Stimulated activated CD4-positive, alpha-beta T cell treated with anti-CD3 and anti-CD28 coated beads, TNF-alpha, amount 100 ng/mL, for 4 hours (primary cell): ENCODE measurements around the gene ATP9B.

Source experiments
- DNase-seq, 3 experiments: peaks; one replicate each; pipeline ENCODE4 v3.0.0-alpha.2; 2020; ENCODE audit warnings: low read depth in 3 of 3

Gene ATP9B

GRCh38 chr18:79199691-79200374 is 130.6 kb downstream of the ATP9B start:
- no peak for DNase-seq

GRCh38 chr18:79200546-79201268 is 131.5 kb downstream of the ATP9B start:
- no peak for DNase-seq

DNA sequence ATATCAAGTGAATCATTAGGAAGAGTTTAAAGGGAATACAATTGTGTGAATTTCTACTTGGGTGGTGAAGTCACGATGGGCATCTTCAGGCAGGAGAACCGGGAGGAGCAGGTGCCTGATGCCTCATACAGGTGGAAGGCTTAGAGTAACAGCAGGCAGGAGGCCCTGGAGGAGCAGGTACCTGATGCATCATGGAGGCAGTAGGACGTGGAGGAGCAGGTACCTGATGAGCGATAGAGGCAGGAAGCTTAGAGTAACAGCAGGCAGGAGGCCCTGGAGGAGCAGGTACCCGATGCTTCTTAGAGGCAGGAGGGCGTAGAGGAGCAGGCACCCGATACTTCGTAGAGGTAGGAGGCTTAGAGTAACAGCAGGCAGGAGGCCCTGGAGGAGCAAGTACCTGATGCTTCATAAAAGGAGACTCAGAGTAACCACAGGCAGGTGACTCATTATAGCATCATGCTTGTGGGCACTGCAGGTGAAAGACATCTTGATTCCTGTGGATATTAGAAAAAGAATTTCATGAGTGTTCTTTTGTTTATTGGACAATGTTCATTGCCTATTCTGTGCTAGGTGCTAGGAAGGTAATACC is 133.9 kb downstream of the ATP9B start:
- peak in 1 of 3 experiments; percentile 9 for DNase-seq

DNA sequence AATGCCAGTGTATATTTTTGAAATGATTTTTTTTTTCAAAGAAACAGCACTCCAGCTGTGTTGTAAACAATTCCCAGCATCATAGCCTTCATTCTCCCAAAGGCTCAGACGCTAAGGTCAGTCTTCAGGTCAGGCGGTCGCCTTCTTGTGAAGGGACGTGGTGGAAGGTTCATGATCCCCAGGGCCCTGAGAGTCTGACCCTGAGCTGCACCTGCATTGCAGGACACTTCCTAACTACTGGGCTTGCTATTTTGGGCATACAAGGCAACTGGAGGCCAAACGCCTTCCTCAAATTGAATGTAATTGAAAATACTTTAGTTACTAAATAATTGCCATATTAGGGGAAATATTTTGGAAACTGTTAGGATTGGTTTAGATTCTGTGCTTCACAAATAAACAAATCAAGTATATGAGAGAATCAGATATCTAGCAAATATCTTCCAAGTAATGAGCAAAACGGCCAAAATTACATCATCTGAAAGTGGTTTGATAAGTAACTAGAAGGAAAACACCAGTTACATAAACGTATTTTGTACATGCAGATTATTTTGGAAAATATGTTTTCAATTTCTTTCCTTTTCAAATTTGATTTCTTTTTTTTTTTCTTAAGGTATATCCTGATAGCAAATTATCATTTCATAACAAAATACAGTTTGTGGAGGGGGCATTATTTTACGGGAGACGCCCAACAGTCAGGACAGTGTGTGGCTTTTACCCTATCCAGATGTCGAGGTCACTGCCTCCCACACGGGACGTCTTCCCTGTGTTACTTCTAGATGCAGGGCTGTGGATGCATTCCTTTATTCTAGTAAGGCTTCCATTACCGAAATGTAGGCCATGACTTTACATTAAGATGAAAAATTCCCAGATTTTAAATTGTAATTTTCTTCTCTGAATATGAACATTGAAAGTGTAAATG is 136.0 kb downstream of the ATP9B start:
- DNase-seq: no peak

GRCh38 chr18:79206444-79206843 is 137.2 kb downstream of the ATP9B start:
- DNase-seq: no peak

DNA sequence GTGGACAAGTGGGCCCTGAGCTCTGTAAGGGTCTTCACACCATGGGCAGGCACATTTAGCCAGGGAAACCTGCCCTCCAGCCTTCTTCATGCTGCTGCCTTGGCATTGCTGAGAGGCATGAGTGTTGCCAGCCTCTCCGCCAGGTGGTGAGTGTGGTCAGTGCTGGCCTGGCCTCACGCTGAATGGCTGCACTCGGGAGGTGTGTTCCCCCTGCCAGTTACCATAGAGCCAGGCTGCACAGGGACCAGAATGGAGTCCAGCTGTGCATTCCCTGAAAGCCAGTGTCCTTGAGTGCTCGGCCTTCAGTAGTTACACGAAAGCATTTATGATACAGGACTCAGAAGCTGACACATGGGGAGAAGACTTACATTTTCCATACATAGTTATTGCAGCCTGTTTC is 139.7 kb downstream of the ATP9B start:
- DNase-seq: no peak

DNA sequence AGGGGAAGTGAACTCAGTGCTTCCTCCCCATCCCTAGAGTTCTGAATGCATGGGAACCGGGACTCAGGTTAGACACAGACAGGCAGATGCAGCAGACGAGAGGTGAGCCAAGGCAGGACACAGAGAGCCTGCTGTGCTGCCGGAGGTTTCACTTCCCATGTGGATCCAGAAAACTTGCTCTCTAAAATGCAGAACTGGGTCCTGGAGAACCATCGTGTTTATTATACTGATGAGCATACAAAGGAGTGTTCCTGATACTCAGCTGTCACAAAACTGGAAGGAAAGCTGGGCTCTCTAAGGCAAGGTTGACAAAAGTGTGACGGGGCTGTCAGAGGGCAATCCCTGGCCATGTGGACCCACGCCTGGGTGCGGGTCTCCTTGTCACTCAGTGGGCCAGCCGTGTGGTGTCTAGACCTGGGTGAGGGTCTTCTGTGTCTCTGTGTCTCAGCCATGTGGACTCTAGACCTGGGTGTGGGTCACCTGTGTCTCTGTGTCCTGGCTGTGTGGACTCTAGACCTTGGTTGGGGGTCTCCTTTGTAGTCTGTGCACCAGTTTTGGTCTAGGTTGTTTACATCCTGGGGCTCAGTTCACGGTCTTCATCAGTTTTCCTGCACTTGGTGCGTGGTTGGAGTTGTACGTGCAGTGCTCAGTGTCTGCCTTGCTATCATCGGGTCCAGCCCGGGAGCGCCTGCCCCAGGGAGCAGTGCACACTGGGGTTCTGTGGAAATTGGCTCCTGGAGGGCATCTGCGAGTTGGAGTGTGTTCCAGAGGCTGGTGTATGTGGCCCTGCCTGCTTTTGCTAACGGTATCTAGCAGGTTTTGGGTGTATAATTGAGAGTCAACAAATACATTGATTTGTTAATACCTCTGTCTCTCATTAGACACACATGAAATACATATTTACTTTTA is 141.1 kb downstream of the ATP9B start:
- DNase-seq: no peak

DNA sequence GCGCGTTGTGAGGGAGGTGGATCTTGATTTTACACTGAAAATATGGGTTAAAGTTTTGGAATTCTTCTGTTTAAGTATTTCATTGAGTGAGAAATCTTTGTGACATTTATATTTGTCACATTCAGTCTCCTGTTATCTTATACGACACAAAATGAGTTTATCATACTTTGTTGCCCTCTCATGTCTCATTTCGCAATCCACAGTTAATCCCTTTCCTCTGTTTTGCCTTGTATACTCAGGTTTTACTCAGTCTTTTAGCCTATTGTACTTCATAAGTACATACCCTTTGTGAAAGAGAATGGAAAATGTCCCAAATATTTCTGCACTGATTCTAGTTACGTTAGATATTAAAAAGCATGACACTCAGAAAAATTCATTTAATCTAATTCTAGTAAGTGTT is 142.7 kb downstream of the ATP9B start:
- no peak for DNase-seq

GRCh38 chr18:79214056-79214455 is 144.9 kb downstream of the ATP9B start:
- DNase-seq: no peak

DNA sequence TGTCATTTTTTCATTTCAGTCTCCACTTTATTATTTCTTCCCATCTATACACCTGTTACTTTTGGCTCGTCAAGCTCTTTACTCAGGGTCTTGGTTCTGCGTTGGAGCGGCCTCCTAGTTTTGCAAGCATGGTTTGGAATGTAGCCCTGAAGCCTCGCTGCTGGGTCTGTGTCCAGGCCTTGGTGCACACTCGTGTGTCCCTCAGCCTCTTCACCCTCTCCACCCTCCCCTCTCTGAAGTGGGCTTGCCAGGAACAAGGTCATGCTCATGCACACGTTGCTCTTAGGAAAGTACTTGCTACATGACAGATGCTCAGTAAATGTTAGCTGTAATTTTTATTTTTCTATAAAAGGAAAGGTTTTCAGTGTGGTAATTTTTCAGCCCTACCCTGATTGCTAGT is 147.0 kb downstream of the ATP9B start:
- no peak for DNase-seq

DNA sequence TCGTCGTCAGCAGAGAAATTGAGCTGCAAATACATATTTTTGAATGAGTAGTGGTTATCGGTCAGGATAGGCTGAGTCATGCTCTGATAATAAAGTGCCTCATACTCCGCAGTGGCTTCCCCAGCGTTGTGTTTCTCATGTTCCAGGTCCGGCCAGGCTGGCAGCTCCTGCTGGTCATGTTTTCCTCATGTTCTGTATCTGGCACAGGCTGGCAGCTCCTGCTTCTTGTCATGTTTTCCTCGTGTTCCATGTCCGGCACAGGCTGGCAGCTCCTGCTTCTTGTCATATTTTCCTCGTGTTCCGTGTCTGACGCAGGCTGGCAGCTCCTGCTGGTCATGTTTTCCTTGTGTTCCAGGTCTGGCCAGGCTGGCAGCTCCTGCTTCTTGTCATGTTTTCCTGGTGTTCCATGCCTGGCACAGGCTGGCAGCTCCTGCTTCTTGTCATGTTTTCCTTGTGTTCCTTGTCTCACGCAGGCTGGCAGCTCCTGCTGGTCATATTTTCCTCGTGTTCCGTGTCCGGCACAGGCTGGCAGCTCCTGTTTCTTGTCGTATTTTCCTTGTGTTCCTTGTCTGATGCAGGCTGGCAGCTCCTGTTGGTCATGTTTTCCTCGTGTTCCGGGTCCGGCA is 148.9 kb downstream of the ATP9B start:
- DNase-seq: no peak

- DNase-seq: no peak
Measured at GRCh38 chr18:79218605-79219190, 149.5 kb downstream of the ATP9B start.

DNA sequence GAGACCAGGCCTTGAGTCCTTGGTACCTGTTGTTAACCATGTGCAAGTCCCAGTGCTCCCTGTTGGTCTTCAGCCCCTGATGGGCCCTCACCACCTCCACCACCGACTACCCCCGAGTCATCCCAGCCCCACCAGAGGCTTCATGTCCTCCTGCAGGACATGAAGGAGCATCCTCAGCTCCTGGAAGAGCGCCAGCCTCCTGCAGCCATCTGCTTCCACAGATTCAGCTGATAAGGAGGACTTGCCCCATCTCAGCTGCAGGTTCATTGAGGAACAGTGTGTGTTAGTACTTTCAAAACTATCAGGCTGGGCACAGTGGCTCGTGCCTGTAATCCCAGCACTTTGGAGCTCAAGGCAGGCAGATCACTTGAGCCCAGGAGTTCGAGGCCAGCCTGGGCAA is 151.9 kb downstream of the ATP9B start:
- no peak for DNase-seq

GRCh38 chr18:79222790-79223189 is 153.6 kb downstream of the ATP9B start:
- no peak for DNase-seq

GRCh38 chr18:79223431-79223830 is 154.2 kb downstream of the ATP9B start:
- no peak for DNase-seq

DNA sequence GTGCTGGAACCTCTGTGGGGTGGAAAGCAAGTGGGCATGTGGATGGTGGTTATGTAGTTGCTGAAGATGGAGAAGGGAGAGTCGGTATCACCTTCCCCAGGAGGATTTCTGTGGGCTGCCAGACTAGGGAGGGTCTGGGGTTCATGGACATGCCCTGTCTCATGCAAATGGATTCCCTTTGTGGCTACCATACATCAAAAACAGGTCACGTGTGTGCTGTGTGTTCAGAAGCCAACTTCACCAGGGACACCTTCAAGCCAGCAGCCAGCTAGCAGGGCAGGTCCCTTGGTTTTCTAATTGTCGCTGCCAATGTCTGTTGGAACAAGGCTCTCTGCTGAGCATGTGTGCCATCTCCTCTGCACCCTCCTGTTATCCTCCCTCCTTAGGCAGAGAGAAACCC is 155.2 kb downstream of the ATP9B start:
- DNase-seq: no peak

- DNase-seq: no peak
Measured at GRCh38 chr18:79227621-79228020, 158.4 kb downstream of the ATP9B start.

DNA sequence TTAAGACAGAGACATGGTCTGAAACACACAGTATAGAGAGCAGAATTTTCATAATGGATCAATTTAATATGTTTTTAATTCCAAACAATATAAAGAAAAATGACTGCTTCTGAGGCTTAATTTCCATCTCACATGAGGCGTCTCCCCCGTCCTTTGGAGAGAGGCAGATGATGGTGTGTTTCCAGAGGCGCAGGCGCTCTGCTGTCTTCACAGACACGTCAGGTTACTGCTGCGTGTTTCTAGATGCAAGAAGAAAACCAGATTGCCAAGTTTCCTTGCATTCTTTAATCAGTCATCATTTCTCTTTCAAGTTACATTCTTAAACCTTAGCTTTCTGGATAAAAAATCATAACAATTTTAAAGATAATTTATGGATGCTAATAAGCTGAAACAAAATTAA is 160.2 kb downstream of the ATP9B start:
- no peak for DNase-seq

DNA sequence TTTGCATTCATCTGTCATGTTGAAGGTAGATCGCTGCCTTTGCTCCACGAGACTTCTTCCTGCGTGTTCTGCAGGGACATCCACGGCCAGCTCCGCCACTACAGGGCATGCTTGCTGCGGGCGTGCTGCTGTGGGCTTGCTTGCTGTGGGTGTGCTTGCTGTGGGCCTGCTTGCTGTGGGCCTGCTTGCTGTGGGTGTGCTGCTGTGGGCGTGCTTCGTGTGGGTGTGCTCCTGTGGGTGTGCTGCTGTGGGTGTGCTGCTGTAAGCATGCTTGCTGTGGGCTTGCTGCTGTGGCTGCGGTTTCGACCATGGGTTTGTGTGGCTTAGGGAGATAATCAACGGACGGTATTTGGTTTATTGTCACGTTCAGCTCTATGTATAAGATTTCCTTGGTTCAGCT is 165.2 kb downstream of the ATP9B start:
- no peak for DNase-seq

DNA sequence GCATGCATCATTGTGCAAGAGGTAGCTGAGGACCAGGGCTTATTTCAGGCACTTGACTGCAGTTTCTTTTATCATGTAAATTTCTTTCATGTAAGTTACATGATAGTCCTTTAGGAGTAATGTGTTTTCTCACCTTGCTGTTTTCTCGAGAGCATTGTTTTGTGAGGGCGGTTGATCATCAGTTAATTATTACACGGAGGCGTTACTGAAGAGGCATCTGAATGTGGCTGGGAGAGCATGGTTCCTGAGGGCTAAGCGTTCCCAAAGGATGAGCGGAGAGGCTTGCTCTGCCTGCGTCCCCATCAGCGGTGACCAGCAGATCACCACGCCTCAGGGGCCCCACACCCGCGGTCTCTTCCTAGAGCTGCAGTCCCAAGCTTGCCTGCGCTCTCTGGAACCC is 170.4 kb downstream of the ATP9B start:
- no peak for DNase-seq
